B cell (primary cell): ENCODE results near the gene PRR9. TPM values are rescaled to one million over a fixed set of nuclear protein-coding genes. Genes with fewer than 3 reads are reported as not detected.

Experiments used
- ATAC-seq: fragments of 200-7000 bp; cut with Tn5 transposase; one replicate; pipeline ENCODE4 v1.10.0; 2021; ENCODE audit warnings: low read depth, mild to moderate bottlenecking, moderate number of reproducible peaks, moderate library complexity
- CTCF ChIA-PET: fragments of 350-600 bp; sonication (Branson Sonifier 250); formaldehyde crosslinking; loops from one replicate; lab custom pipeline; 2021; ENCODE audit warnings: antibody characterized with exemption, inconsistent platforms; lab: Charles Lee
- POLR2A ChIA-PET: fragments of 350-600 bp; sonication (Branson Sonifier 250); formaldehyde crosslinking; loops from one replicate; lab custom pipeline; 2021; ENCODE audit warnings: antibody characterized with exemption; lab: Charles Lee
- DNase-seq: peaks from one replicate; pipeline ENCODE4 v3.0.0; 2013
- H2AFZ ChIP-seq: 2 replicates; pipeline ENCODE4 v1.6.1; 2012; ENCODE audit warnings: mild to moderate bottlenecking, low read depth, low read length; ENCODE audit not compliant: insufficient read depth, poor library complexity, severe bottlenecking
- H3K27ac ChIP-seq, 2 donors: 1 replicate in 1 of 2; 2 replicates in 1 of 2; pipeline ENCODE4 v1.5.1; 2012 to 2013; ENCODE audit warnings: low read length in 2 of 2, mild to moderate bottlenecking in 2 of 2, moderate library complexity in 1 of 2
- H3K27me3 ChIP-seq, 4 experiments: fragments of 200-600 bp in 1 of 4; sonication (generic) in 1 of 4; replicated peaks in 1 of 4; 1 replicate in 2 of 4; 2 replicates in 2 of 4; pipeline versions ENCODE4 v1.6.1 to v1.7.0; 2013 to 2016; ENCODE audit warnings: low read length in 3 of 4, mild to moderate bottlenecking in 2 of 4, mixed read lengths in 1 of 4, moderate library complexity in 1 of 4; ENCODE audit not compliant: insufficient read depth in 4 of 4, control insufficient read depth in 3 of 4; ENCODE audit errors: control extremely low read depth in 1 of 4
- H3K36me3 ChIP-seq, 2 experiments: replicated peaks in 1 of 2; 1 replicate in 1 of 2; 2 replicates in 1 of 2; pipeline versions ENCODE4 v1.6.1 to v1.7.1; 2013; ENCODE audit warnings: low read length in 1 of 2; ENCODE audit not compliant: insufficient read depth in 2 of 2, control insufficient read depth in 1 of 2; ENCODE audit errors: control extremely low read depth in 1 of 2, extremely low read depth in 1 of 2
- H3K4me1 ChIP-seq, 2 donors: fragments of 200-600 bp in 1 of 2; sonication (generic) in 1 of 2; 1 replicate in 1 of 2; 2 replicates in 1 of 2; pipeline versions ENCODE4 v1.5.1 to v1.6.1; 2013 to 2017; ENCODE audit warnings: low read length in 2 of 2; ENCODE audit not compliant: control insufficient read depth in 2 of 2, insufficient read depth in 2 of 2
- H3K4me2 ChIP-seq: replicated peaks from 2 replicates; pipeline ENCODE3; 2012; ENCODE audit warnings: mild to moderate bottlenecking, low read depth, low read length; ENCODE audit not compliant: poor library complexity, severe bottlenecking
- H3K4me3 ChIP-seq, 5 experiments: fragments of 200-600 bp in 1 of 5; sonication (generic) in 1 of 5; 1 replicate in 3 of 5; 2 replicates in 2 of 5; pipeline versions ENCODE4 v1.5.1 to v1.7.0; 2011 to 2016; ENCODE audit warnings: low read length in 4 of 5, mild to moderate bottlenecking in 4 of 5, low read depth in 2 of 5, control low read depth in 1 of 5, moderate library complexity in 1 of 5; ENCODE audit not compliant: insufficient read depth in 1 of 5; ENCODE audit errors: control extremely low read depth in 1 of 5, extremely low read depth in 1 of 5
- H3K79me2 ChIP-seq: fragments of 200-600 bp; sonication (generic); one replicate; pipeline ENCODE4 v1.6.0; 2016; ENCODE audit warnings: low read length; ENCODE audit not compliant: control insufficient read depth, insufficient read depth
- H3K9ac ChIP-seq: fragments of 200-600 bp; sonication (generic); 2 replicates; pipeline ENCODE4 v1.6.1; 2017; ENCODE audit warnings: mild to moderate bottlenecking, low read length, moderate library complexity
- H3K9me3 ChIP-seq, 3 donors: one replicate each; pipeline versions ENCODE4 v1.6.1 to v1.7.1; 2013; ENCODE audit warnings: low read length in 2 of 3; ENCODE audit not compliant: control insufficient read depth in 2 of 3, insufficient read depth in 1 of 3; ENCODE audit errors: control extremely low read depth in 1 of 3
- H4K20me1 ChIP-seq: 2 replicates; pipeline ENCODE4 v1.6.0; 2012; ENCODE audit warnings: mild to moderate bottlenecking, low read length; ENCODE audit not compliant: insufficient read depth, control insufficient read depth, poor library complexity, severe bottlenecking
- H3K27ac Mint-ChIP-seq: one replicate; pipeline ENCODE4 v1.8.0; 2021; ENCODE audit warnings: mixed read lengths
- H3K27me3 Mint-ChIP-seq: one replicate; pipeline ENCODE4 v1.8.0; 2021; ENCODE audit warnings: mixed read lengths
- H3K4me1 Mint-ChIP-seq: one replicate; pipeline ENCODE4 v1.8.0; 2021; ENCODE audit warnings: mixed read lengths
- H3K4me3 Mint-ChIP-seq: one replicate; pipeline ENCODE4 v1.8.0; 2021; ENCODE audit warnings: mixed read lengths
- H3K9me3 Mint-ChIP-seq: one replicate; pipeline ENCODE4 v1.8.0; 2022; ENCODE audit warnings: mixed read lengths; ENCODE audit not compliant: insufficient read depth
- EZH2 ChIP-seq: IDR thresholded peaks from 2 replicates; pipeline ENCODE4 v1.6.1; 2012; ENCODE audit warnings: borderline replicate concordance, low read depth, mild to moderate bottlenecking, moderate library complexity, low read length; ENCODE audit not compliant: insufficient read depth, poor library complexity, severe bottlenecking
- WGBS: methylation state at CpG from one replicate; pipeline ENCODE4 v1.1.5; 2013; ENCODE audit warnings: missing lambda C conversion rate; ENCODE audit not compliant: insufficient coverage; 5-methylcytosine and 5-hydroxymethylcytosine counted together
- intact Hi-C: fragments of 100-400 bp; cut with micrococcal nuclease; formaldehyde crosslinking; loops from one replicate; pipeline ENCODE4 v1.10.0; 2022
- polyA minus RNA-seq: library from RNA; depleted of rRNA, polyadenylated mRNA; stranded (reverse); fragments of >200 nt; gene quantifications from 2 replicates; pipeline ENCODE4 v1.2.3, GENCODE V29; 2012
- polyA plus RNA-seq: library from polyadenylated mRNA; depleted of rRNA; stranded (reverse); fragments of >200 nt; gene quantifications from 2 replicates; pipeline ENCODE4 v1.2.3, GENCODE V29; 2012
- total RNA-seq, 2 donors: library from RNA; stranded (reverse); fragments of 120-200 nt in 1 of 2; gene quantifications; 1 replicate in 1 of 2; 2 replicates in 1 of 2; pipeline versions ENCODE4 v1.2.3 to v1.2.4, GENCODE V29; 2013 to 2022
- TF ChIP-seq, protein P1 (sequence below): fragments of 200-600 bp; IDR thresholded peaks from one replicate; pipeline ENCODE4 v1.8.0; 2022; ENCODE audit warnings: antibody characterized with exemption, mild to moderate bottlenecking

The PRR9 gene, protein sequence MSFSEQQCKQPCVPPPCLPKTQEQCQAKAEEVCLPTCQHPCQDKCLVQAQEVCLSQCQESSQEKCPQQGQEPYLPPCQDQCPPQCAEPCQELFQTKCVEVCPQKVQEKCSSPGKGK
- total RNA-seq (not detected in 2 replicates), polyA plus RNA-seq (not detected in 2 replicates), polyA minus RNA-seq (not detected in 2 replicates)
- not detected for total RNA-seq (2013)

DNA sequence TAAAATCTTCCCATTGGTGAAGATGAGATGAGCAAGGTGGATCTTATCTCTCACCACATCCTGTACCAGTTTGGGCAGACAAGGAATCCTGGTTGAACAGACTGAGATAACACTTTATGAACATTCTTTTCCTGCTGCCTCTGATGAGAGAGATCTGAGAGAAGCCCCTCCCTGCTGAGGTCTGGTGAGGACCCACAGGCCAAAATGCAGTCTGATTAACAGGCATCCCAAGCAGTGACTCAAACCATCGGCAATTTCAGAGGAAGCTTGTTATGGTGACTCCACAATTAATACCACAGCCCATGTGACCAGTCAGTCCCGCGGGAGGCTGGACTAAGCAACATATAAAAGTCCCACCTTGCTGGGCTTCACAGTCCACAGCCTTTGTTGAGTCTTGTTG is at the start of gene PRR9:
PRR9 (plus strand) TSS at position 373 of the 400 bp plus-strand sequence. CDS start 561 bp downstream, outside the sequence.
- intact Hi-C loops: no loop called here
- H3K79me2 ChIP-seq: no peaks in the 10 kb centered on the region
- TF ChIP-seq, protein P1, sequence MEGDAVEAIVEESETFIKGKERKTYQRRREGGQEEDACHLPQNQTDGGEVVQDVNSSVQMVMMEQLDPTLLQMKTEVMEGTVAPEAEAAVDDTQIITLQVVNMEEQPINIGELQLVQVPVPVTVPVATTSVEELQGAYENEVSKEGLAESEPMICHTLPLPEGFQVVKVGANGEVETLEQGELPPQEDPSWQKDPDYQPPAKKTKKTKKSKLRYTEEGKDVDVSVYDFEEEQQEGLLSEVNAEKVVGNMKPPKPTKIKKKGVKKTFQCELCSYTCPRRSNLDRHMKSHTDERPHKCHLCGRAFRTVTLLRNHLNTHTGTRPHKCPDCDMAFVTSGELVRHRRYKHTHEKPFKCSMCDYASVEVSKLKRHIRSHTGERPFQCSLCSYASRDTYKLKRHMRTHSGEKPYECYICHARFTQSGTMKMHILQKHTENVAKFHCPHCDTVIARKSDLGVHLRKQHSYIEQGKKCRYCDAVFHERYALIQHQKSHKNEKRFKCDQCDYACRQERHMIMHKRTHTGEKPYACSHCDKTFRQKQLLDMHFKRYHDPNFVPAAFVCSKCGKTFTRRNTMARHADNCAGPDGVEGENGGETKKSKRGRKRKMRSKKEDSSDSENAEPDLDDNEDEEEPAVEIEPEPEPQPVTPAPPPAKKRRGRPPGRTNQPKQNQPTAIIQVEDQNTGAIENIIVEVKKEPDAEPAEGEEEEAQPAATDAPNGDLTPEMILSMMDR: no peak
- TF ChIP-seq EZH2: no peak
- H2AFZ ChIP-seq: no peak within 1 kb of the TSS
- POLR2A ChIA-PET: no interaction called here
- H3K4me1 Mint-ChIP-seq: no peaks in the 10 kb centered on the region
- no peaks in the 10 kb centered on the region for H4K20me1 ChIP-seq
- DNase-seq (no peak), ATAC-seq (no peak)
- no peaks in the 10 kb centered on the region for H3K9me3 Mint-ChIP-seq
- CTCF ChIA-PET: no interaction called here
- H3K36me3 ChIP-seq: no peaks in the 10 kb centered on the region
- H3K27ac Mint-ChIP-seq: no peak within 1 kb of the TSS
- no peak within 1 kb of the TSS for H3K9ac ChIP-seq
- H3K4me3 Mint-ChIP-seq: no peak within 1 kb of the TSS
- no peaks in the 10 kb centered on the region for H3K9me3 ChIP-seq
- WGBS: no CpG with 5 or more reads among the region's 3 CpGs
- no peak within 1 kb of the TSS for H3K4me2 ChIP-seq
- H3K27me3 Mint-ChIP-seq: peaks cover 35% of the 10 kb centered on the region
- no peak within 1 kb of the TSS for H3K27ac ChIP-seq
- H3K27me3 ChIP-seq: peaks cover 0 to 11% (median 0%) of the 10 kb centered on the region in 4 experiments
- H3K4me3 ChIP-seq: no peak within 1 kb of the TSS
- no peaks in the 10 kb centered on the region for H3K4me1 ChIP-seq

DNA sequence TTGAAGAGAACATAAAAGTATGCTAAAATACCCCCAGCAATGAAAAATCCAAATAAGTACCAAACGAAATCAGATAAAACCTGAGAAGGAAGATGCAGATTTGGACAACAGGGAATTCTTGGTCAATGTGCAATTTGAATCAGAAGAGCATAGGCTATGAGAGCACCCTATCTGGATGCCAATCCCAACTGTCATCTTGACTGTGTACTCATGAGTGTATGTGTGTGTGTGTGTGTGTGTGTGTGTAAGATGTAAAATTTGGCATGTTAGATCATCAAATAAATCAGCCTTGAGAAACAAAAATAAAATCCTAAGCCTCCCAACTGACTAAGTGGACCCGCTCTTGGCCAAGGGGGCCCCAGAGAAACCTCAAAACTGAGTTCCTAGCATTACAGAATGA is 48.7 kb upstream of the PRR9 start:
- Histone ChIP-seq H3K9me3 (no peaks in the 10 kb centered on the region), H4K20me1 (no peaks in the 10 kb centered on the region), H3K4me1 (no peaks in the 10 kb centered on the region), H3K36me3 (no peaks in the 10 kb centered on the region), H3K4me2 (no peak overlapping the region), H3K27me3 (peaks cover 0 to 6% (median 2%) of the 10 kb centered on the region in 4 experiments), H3K4me3 (no peak overlapping the region), H2AFZ (no peak overlapping the region), H3K79me2 (no peaks in the 10 kb centered on the region), H3K27ac (no peak overlapping the region), H3K9ac (no peak overlapping the region)
- Mint-ChIP-seq H3K27me3 (peaks cover 42% of the 10 kb centered on the region), H3K9me3 (no peaks in the 10 kb centered on the region), H3K4me1 (no peaks in the 10 kb centered on the region), H3K27ac (no peak overlapping the region), H3K4me3 (no peak overlapping the region)
- CTCF ChIA-PET: no interaction called here
- no CpG with 5 or more reads among the region's 2 CpGs for WGBS
- TF ChIP-seq, protein P1: no peak
- TF ChIP-seq EZH2: no peak
- DNase-seq: no peak
- POLR2A ChIA-PET: no interaction called here
- no peak for ATAC-seq
- intact Hi-C loops: no loop called here
